RKO (cell line): ENCODE data around the gene OR10H5.

Experiments used
- DNase-seq: peaks from one replicate; pipeline ENCODE4 v3.0.0-alpha.2; 2016; ENCODE audit warnings: low spot score

The OR10H5 gene

DNA sequence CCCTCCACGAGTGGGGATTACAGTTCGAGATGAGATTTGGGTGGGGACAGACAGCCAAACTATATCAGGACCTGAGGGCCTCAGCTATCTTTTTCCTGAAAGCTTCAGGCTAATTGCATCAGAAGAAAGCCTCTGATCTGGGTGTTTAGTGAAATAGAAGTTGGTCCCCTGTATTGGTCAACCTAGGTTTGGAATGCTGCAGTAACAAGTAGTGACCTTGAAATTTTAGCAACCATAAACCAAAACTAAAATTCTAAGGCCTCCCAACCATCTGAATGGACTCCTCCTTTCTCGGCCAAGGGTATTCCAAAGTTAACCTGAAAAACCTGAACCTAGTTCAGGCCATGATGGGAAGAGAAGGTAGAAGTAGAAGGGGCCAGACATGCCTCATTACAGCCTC, 62.9 kb downstream of the OR10H5 start:
- DNase-seq, result no peak
